Activated naive CD8-positive, alpha-beta T cell treated with anti-CD3 and anti-CD28 coated beads, Interleukin-2, amount 50 U/mL, for 24 hours (primary cell): Measurements from ENCODE around the gene ERVH48-1.
"Not testable (repeated sequence)": the region's sequence is repeated elsewhere in the genome, so short reads cannot be mapped to it uniquely, and the experiment has no call there.

Experiments used
- ATAC-seq: fragments of 150-1000 bp; cut with Tn5 transposase; one replicate; pipeline ENCODE4 v1.10.0; 2021
- DNase-seq: peaks from one replicate; pipeline ENCODE4 v3.0.0; 2021
- H3K27ac Mint-ChIP-seq: one replicate; pipeline ENCODE4 v1.8.0; 2021; ENCODE audit warnings: mild to moderate bottlenecking, mixed read lengths
- H3K27me3 Mint-ChIP-seq: one replicate; pipeline ENCODE4 v1.8.0; 2021; ENCODE audit warnings: mixed read lengths
- H3K36me3 Mint-ChIP-seq: one replicate; pipeline ENCODE4 v1.8.0; 2021; ENCODE audit warnings: low read depth, mixed read lengths
- H3K4me1 Mint-ChIP-seq: one replicate; pipeline ENCODE4 v1.8.0; 2021; ENCODE audit warnings: mixed read lengths
- H3K4me3 Mint-ChIP-seq: one replicate; pipeline ENCODE4 v1.8.0; 2021; ENCODE audit warnings: mild to moderate bottlenecking, moderate library complexity, mixed read lengths
- H3K9me3 Mint-ChIP-seq: one replicate; pipeline ENCODE4 v1.8.0; 2021; ENCODE audit warnings: mixed read lengths

The ERVH48-1 gene

GRCh38 chr21:42903817-42904216 is 21.6 kb downstream of the ERVH48-1 start:
- Mint-ChIP-seq H3K4me1 (peaks cover 2% of the 10 kb centered on the region), H3K27ac (no peak overlapping the region), H3K4me3 (no peak overlapping the region), H3K9me3 (no peaks in the 10 kb centered on the region), H3K27me3 (no peaks in the 10 kb centered on the region), H3K36me3 (peaks cover 33% of the 10 kb centered on the region)
- ATAC-seq (no peak), DNase-seq (no peak)

- Mint-ChIP-seq H3K36me3 (peaks cover 40% of the 10 kb centered on the region), H3K9me3 (no peaks in the 10 kb centered on the region), H3K27ac (no peak overlapping the region), H3K4me3 (no peak overlapping the region), H3K27me3 (no peaks in the 10 kb centered on the region), H3K4me1 (peaks cover 6% of the 10 kb centered on the region)
- no peak for DNase-seq
- no peak for ATAC-seq
Measured at GRCh38 chr21:42900446-42900845, 25.0 kb downstream of the ERVH48-1 start.

GRCh38 chr21:42892931-42893755 is 32.3 kb downstream of the ERVH48-1 start, which contains the start of gene NDUFV3:
TSS of gene NDUFV3 (plus strand) at chr21:42893309. CDS start at chr21:42893334, 25 bp downstream.
- peak; percentile 98 for ATAC-seq
- peak; percentile 100 for DNase-seq
- no peaks in the 10 kb centered on the region for H3K27me3 Mint-ChIP-seq
- H3K27ac Mint-ChIP-seq, result peak within 1 kb of the TSS; percentile 88
- peaks cover 14% of the 10 kb centered on the region for H3K36me3 Mint-ChIP-seq
- no peaks in the 10 kb centered on the region for H3K9me3 Mint-ChIP-seq
- H3K4me1 Mint-ChIP-seq, result peaks cover 17% of the 10 kb centered on the region
- H3K4me3 Mint-ChIP-seq, result peak within 1 kb of the TSS; percentile 88

DNA sequence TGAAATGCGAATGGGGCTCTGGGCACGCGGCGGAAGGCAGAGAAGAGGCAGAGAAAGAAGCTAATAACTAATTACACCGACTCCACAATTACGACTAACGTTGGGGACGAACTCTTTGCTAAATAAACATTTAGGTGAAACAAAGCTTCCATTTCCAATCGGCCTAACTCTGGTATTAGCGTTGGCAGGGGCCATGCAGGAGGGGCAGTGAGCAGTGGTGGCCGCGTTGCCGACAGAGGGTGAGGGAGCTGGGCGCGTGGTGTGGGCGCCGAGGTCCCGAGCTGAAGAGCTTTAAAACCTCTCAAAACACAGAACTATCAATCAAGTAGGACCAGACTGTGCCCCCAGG is 32.9 kb downstream of the ERVH48-1 start:
- Mint-ChIP-seq H3K27me3 (no peaks in the 10 kb centered on the region), H3K27ac (peak overlapping the region; percentile 88), H3K9me3 (no peaks in the 10 kb centered on the region), H3K4me3 (peak overlapping the region; percentile 82), H3K36me3 (peaks cover 11% of the 10 kb centered on the region), H3K4me1 (peaks cover 14% of the 10 kb centered on the region)
- no peak for DNase-seq
- ATAC-seq, result peak; percentile 17

DNA sequence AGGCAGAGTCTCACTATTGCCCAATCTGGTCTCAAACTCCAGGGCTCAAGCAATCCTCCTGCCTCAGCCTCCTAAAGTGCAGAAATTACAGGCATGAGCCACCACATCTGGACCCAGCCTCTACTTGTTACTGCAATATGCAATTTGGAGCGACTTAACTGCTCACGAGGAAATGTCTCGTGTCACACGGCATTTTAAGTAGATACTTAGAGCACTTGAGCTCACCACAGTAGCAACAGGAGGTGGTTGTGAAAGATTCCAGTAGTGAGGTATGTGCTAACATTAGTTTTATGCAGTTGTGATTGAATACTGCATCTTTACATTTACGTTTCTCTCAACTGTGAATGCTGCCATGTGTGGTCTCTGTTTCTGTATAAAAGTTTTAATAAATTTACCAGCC is 38.1 kb downstream of the ERVH48-1 start:
- Mint-ChIP-seq H3K27me3 (no peaks in the 10 kb centered on the region), H3K36me3 (no peaks in the 10 kb centered on the region), H3K9me3 (no peaks in the 10 kb centered on the region), H3K4me1 (peaks cover 2% of the 10 kb centered on the region), H3K27ac (no peak overlapping the region), H3K4me3 (no peak overlapping the region)
- no peak for DNase-seq
- ATAC-seq, result no peak

DNA sequence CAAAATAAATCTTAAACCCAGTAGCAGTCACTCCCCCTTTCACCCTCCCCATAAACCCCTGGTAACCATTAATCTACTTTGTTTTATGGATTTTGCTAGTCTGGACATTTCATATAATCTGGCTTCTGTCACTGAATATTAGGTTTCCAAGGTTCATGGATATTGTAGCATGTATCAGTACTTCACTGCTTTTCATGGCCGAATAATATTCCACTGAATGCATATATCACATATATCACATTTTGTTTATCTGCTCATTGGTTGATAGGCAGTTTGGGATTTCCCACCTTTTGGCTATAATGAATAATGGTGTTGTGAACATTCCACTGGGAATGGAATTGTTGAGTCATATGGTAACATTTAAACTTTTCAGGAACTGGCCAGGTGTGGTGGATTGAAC is 41.5 kb downstream of the ERVH48-1 start:
- Mint-ChIP-seq H3K4me1 (peaks cover 23% of the 10 kb centered on the region), H3K9me3 (no peaks in the 10 kb centered on the region), H3K27me3 (peaks cover 4% of the 10 kb centered on the region), H3K4me3 (no peak overlapping the region), H3K27ac (no peak overlapping the region), H3K36me3 (peaks cover 11% of the 10 kb centered on the region)
- no peak for ATAC-seq
- no peak for DNase-seq

GRCh38 chr21:42880352-42880751 is 45.1 kb downstream of the ERVH48-1 start:
- peak overlapping the region; percentile 99 for H3K4me3 Mint-ChIP-seq
- H3K27ac Mint-ChIP-seq, result peak overlapping the region; percentile 97
- H3K36me3 Mint-ChIP-seq, result peaks cover 33% of the 10 kb centered on the region
- DNase-seq, result no peak
- H3K27me3 Mint-ChIP-seq, result peaks cover 4% of the 10 kb centered on the region
- peaks cover 46% of the 10 kb centered on the region for H3K4me1 Mint-ChIP-seq
- ATAC-seq, result no peak
- H3K9me3 Mint-ChIP-seq, result no peaks in the 10 kb centered on the region

GRCh38 chr21:42878993-42879787 is 46.2 kb downstream of the ERVH48-1 start, which contains the start of gene WDR4:
TSS of gene WDR4 (minus strand) at chr21:42879539. CDS start at chr21:42879495, 44 bp downstream.
- H3K4me3 Mint-ChIP-seq, result peak within 1 kb of the TSS; percentile 99
- peaks cover 4% of the 10 kb centered on the region for H3K27me3 Mint-ChIP-seq
- DNase-seq (peak; percentile 99), ATAC-seq (peak; percentile 91)
- H3K27ac Mint-ChIP-seq, result peak within 1 kb of the TSS; percentile 97
- no peaks in the 10 kb centered on the region for H3K9me3 Mint-ChIP-seq
- peaks cover 41% of the 10 kb centered on the region for H3K36me3 Mint-ChIP-seq
- H3K4me1 Mint-ChIP-seq, result peaks cover 49% of the 10 kb centered on the region

- peaks cover 43% of the 10 kb centered on the region for H3K36me3 Mint-ChIP-seq
- H3K4me1 Mint-ChIP-seq, result peaks cover 49% of the 10 kb centered on the region
- peak overlapping the region; percentile 99 for H3K4me3 Mint-ChIP-seq
- DNase-seq (no peak), ATAC-seq (no peak)
- H3K27me3 Mint-ChIP-seq, result peaks cover 4% of the 10 kb centered on the region
- H3K9me3 Mint-ChIP-seq, result no peaks in the 10 kb centered on the region
- peak overlapping the region; percentile 97 for H3K27ac Mint-ChIP-seq
Measured at GRCh38 chr21:42878678-42878992, 46.8 kb downstream of the ERVH48-1 start.

- not testable (repeated sequence) for H3K27me3 Mint-ChIP-seq, DNase-seq, ATAC-seq, H3K27ac Mint-ChIP-seq, H3K9me3 Mint-ChIP-seq, H3K4me3 Mint-ChIP-seq
- peaks cover 43% of the 10 kb centered on the region for H3K4me1 Mint-ChIP-seq
- peaks cover 57% of the 10 kb centered on the region for H3K36me3 Mint-ChIP-seq
Measured at GRCh38 chr21:42875811-42876210, 49.6 kb downstream of the ERVH48-1 start.

DNA sequence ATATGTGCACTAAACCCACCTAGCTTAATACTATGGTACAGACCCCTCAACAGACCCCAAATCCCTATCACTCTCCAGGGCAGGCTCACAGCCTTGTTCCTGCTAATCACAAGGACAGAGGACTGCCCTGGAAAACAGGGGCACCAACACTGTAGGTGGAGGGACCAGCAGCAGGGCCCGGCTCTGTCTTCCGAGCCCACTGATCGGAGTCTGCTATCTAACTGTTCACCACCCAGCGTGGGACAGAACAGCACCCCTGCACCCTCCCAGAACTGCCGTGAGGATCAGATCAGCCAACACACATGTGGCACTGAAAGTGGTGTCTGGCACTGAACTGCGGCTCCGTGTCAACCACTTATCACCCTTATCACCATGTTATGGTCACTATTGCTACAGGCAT is 52.3 kb downstream of the ERVH48-1 start:
- no peaks in the 10 kb centered on the region for H3K27me3 Mint-ChIP-seq
- no peak overlapping the region for H3K27ac Mint-ChIP-seq
- DNase-seq, result no peak
- H3K9me3 Mint-ChIP-seq, result no peaks in the 10 kb centered on the region
- peak; percentile 20 for ATAC-seq
- H3K4me1 Mint-ChIP-seq, result peaks cover 23% of the 10 kb centered on the region
- no peak overlapping the region for H3K4me3 Mint-ChIP-seq
- peaks cover 66% of the 10 kb centered on the region for H3K36me3 Mint-ChIP-seq

GRCh38 chr21:42868196-42868595 is 57.2 kb downstream of the ERVH48-1 start:
- DNase-seq (no peak), ATAC-seq (no peak)
- Mint-ChIP-seq H3K4me1 (peaks cover 11% of the 10 kb centered on the region), H3K27ac (no peak overlapping the region), H3K27me3 (no peaks in the 10 kb centered on the region), H3K4me3 (no peak overlapping the region), H3K9me3 (no peaks in the 10 kb centered on the region), H3K36me3 (peaks cover 69% of the 10 kb centered on the region)
